HPDE6-E6E7 (cell line): ENCODE data around the gene TENT5C.

Experiments
- DNase-seq: peaks from one replicate; pipeline ENCODE4 v3.0.0; 2011; ENCODE audit warnings: missing footprints; ENCODE audit errors: extremely low spot score

The TENT5C gene

GRCh38 chr1:117676615-117677130, 70.8 kb downstream of the TENT5C start:
- no peak for DNase-seq
